ENCODE measurements around the gene PPP2R5D.
"Not testable (repeated sequence)": the region's sequence is repeated elsewhere in the genome, so short reads cannot be mapped to it uniquely, and the experiment has no call there.

PPP2R5D gene

GRCh38 chr6:42996513-42996912 is 12.1 kb downstream of the PPP2R5D start:
- no peak for DNase-seq (ENCODE audit: low read depth)

GRCh38 chr6:42998205-42998604 is 13.8 kb downstream of the PPP2R5D start:
- not testable (repeated sequence) for DNase-seq (ENCODE audit: low read depth)

- no peak for DNase-seq (ENCODE audit: low read depth)
Measured at GRCh38 chr6:43001843-43002242, 17.5 kb downstream of the PPP2R5D start.

- no peak for DNase-seq (ENCODE audit: low read depth)
Measured at GRCh38 chr6:43005844-43006243, 21.5 kb downstream of the PPP2R5D start.

- no peak for DNase-seq (ENCODE audit: low read depth)
Measured at GRCh38 chr6:43006251-43006650, 21.9 kb downstream of the PPP2R5D start.

GRCh38 chr6:43007126-43007525 is 22.8 kb downstream of the PPP2R5D start:
- DNase-seq (ENCODE audit: low read depth): no peak

- DNase-seq (ENCODE audit: low read depth): no peak
Measured at GRCh38 chr6:43009124-43009523, 24.8 kb downstream of the PPP2R5D start.

GRCh38 chr6:43011207-43011606 is 26.8 kb downstream of the PPP2R5D start:
- DNase-seq (ENCODE audit: low read depth): no peak

GRCh38 chr6:43012364-43012763 is 28.0 kb downstream of the PPP2R5D start:
- DNase-seq (ENCODE audit: low read depth): no peak

- DNase-seq (ENCODE audit: low read depth): no peak
Measured at GRCh38 chr6:43013097-43013842, 28.9 kb downstream of the PPP2R5D start.

GRCh38 chr6:43013843-43014433 is 29.6 kb downstream of the PPP2R5D start, which contains the start of the genes KLHDC3 and MEA1:
Gene KLHDC3 (plus strand): TSS chr6:43014249. CDS start chr6:43017193, 2,944 bp downstream.
Gene MEA1 (minus strand): TSS chr6:43013946. CDS start chr6:43013813, 133 bp downstream.
- DNase-seq (ENCODE audit: low read depth): peak; percentile 100

GRCh38 chr6:43014434-43014909 is 30.1 kb downstream of the PPP2R5D start:
- peak; percentile 27 for DNase-seq (ENCODE audit: low read depth)

GRCh38 chr6:43016176-43016942 is 32.0 kb downstream of the PPP2R5D start:
- DNase-seq (ENCODE audit: low read depth): no peak

- DNase-seq (ENCODE audit: low read depth): no peak
Measured at GRCh38 chr6:43016943-43017334, 32.6 kb downstream of the PPP2R5D start.

- no peak for DNase-seq (ENCODE audit: low read depth)
Measured at GRCh38 chr6:43019152-43019551, 34.8 kb downstream of the PPP2R5D start.

GRCh38 chr6:43020052-43020705 is 35.8 kb downstream of the PPP2R5D start:
- no peak for DNase-seq (ENCODE audit: low read depth)

GRCh38 chr6:43020847-43021246 is 36.5 kb downstream of the PPP2R5D start:
- DNase-seq (ENCODE audit: low read depth): peak; percentile 23

GRCh38 chr6:43021270-43022047 is 37.1 kb downstream of the PPP2R5D start, which contains the start of gene RRP36:
Gene RRP36 (plus strand): TSS chr6:43021623. CDS start chr6:43021655, 32 bp downstream.
- DNase-seq (ENCODE audit: low read depth): peak; percentile 62

GRCh38 chr6:43024436-43024835 is 40.1 kb downstream of the PPP2R5D start:
- DNase-seq (ENCODE audit: low read depth): no peak

- DNase-seq (ENCODE audit: low read depth): no peak
Measured at GRCh38 chr6:43026365-43026764, 42.0 kb downstream of the PPP2R5D start.

GRCh38 chr6:43029120-43029519 is 44.8 kb downstream of the PPP2R5D start:
- DNase-seq (ENCODE audit: low read depth): no peak

All from amniotic epithelial cell (primary cell).